Neuronal stem cell (in vitro differentiated cells): ENCODE measurements around the gene PLPPR1.
"Not testable (repeated sequence)": the region's sequence is repeated elsewhere in the genome, so short reads cannot be mapped to it uniquely, and the experiment has no call there.

Experiments used
- DNase-seq: peaks from one replicate; pipeline ENCODE4 v3.0.0-alpha.2; 2013; ENCODE audit warnings: low spot score
- H2AFZ ChIP-seq: one replicate; pipeline ENCODE4 v1.6.1; 2013; ENCODE audit warnings: mild to moderate bottlenecking, low read length, inconsistent platforms
- H2AK5ac ChIP-seq: 2 replicates; pipeline ENCODE4 v1.6.1; 2013; ENCODE audit warnings: low read depth, mild to moderate bottlenecking, inconsistent platforms, low read length, moderate library complexity, mixed read lengths
- H2BK120ac ChIP-seq: 2 replicates; pipeline ENCODE4 v1.6.1; 2013; ENCODE audit warnings: low read depth, mild to moderate bottlenecking, inconsistent platforms, low read length, moderate library complexity, mixed read lengths
- H2BK12ac ChIP-seq: one replicate; pipeline ENCODE4 v1.6.1; 2013; ENCODE audit warnings: low read length, inconsistent platforms
- H2BK15ac ChIP-seq: 2 replicates; pipeline ENCODE4 v1.6.1; 2013; ENCODE audit warnings: mild to moderate bottlenecking, low read length, inconsistent platforms, mixed read lengths
- H2BK5ac ChIP-seq: one replicate; pipeline ENCODE4 v1.6.1; 2013; ENCODE audit warnings: inconsistent platforms, mild to moderate bottlenecking, low read length, moderate library complexity
- H3K14ac ChIP-seq: one replicate; pipeline ENCODE4 v1.6.1; 2013; ENCODE audit warnings: low read length, inconsistent platforms
- H3K18ac ChIP-seq: 2 replicates; pipeline ENCODE4 v1.6.1; 2013; ENCODE audit warnings: low read length, inconsistent platforms
- H3K23ac ChIP-seq: 2 replicates; pipeline ENCODE4 v1.6.1; 2013; ENCODE audit warnings: low read depth, mild to moderate bottlenecking, mixed read lengths, low read length, inconsistent platforms; ENCODE audit not compliant: poor library complexity
- H3K27ac ChIP-seq: replicated peaks from 3 replicates; pipeline ENCODE4 v1.5.1; 2013; ENCODE audit warnings: low read length, inconsistent platforms
- H3K27me3 ChIP-seq, 3 experiments: 2 replicates each; pipeline ENCODE4 v1.6.1; 2013; ENCODE audit warnings: low read length in 3 of 3, mild to moderate bottlenecking in 2 of 3, inconsistent platforms in 1 of 3, low read depth in 1 of 3, mixed read lengths in 1 of 3, moderate library complexity in 1 of 3; ENCODE audit not compliant: control insufficient read depth in 3 of 3, insufficient read depth in 3 of 3
- H3K36me3 ChIP-seq, 2 donors: replicated peaks in 1 of 2; 2 replicates each; pipeline ENCODE4 v1.6.1; 2013; ENCODE audit warnings: low read length in 2 of 2; ENCODE audit not compliant: control insufficient read depth in 2 of 2, insufficient read depth in 2 of 2
- H3K4ac ChIP-seq: 2 replicates; pipeline ENCODE4 v1.6.1; 2013; ENCODE audit warnings: inconsistent platforms, mild to moderate bottlenecking, low read length, moderate library complexity
- H3K4me1 ChIP-seq, 2 donors: 1 replicate in 1 of 2; 2 replicates in 1 of 2; pipeline ENCODE4 v1.6.1; 2013; ENCODE audit warnings: low read length in 2 of 2, low read depth in 1 of 2; ENCODE audit not compliant: control insufficient read depth in 2 of 2, insufficient read depth in 1 of 2
- H3K4me2 ChIP-seq: one replicate; pipeline ENCODE4 v1.6.1; 2013; ENCODE audit warnings: mild to moderate bottlenecking, low read length, inconsistent platforms; ENCODE audit not compliant: insufficient read depth, poor library complexity, severe bottlenecking
- H3K4me3 ChIP-seq, 2 donors: 2 replicates each; pipeline ENCODE4 v1.5.1; 2013; ENCODE audit warnings: low read length in 2 of 2, mild to moderate bottlenecking in 2 of 2, inconsistent platforms in 1 of 2, moderate library complexity in 1 of 2
- H3K79me1 ChIP-seq: one replicate; pipeline ENCODE4 v1.6.1; 2013; ENCODE audit warnings: low read depth, mild to moderate bottlenecking, inconsistent platforms, low read length, moderate library complexity
- H3K9ac ChIP-seq: one replicate; pipeline ENCODE4 v1.6.1; 2013; ENCODE audit warnings: mild to moderate bottlenecking, low read depth, low read length, inconsistent platforms; ENCODE audit not compliant: poor library complexity
- H3K9me3 ChIP-seq, 2 donors: replicated peaks in 1 of 2; 2 replicates each; pipeline versions ENCODE3 to v1.6.1; 2013; ENCODE audit warnings: low read length in 2 of 2, mild to moderate bottlenecking in 2 of 2, inconsistent platforms in 1 of 2, low read depth in 1 of 2, mixed read lengths in 1 of 2, moderate library complexity in 1 of 2; ENCODE audit not compliant: control insufficient read depth in 2 of 2, insufficient read depth in 1 of 2
- H4K8ac ChIP-seq: one replicate; pipeline ENCODE4 v1.6.1; 2013; ENCODE audit warnings: low read depth, mild to moderate bottlenecking, inconsistent platforms, low read length, moderate library complexity
- H4K91ac ChIP-seq: one replicate; pipeline ENCODE4 v1.6.1; 2013; ENCODE audit warnings: low read length, low read depth, mild to moderate bottlenecking, inconsistent platforms; ENCODE audit not compliant: poor library complexity
- WGBS, 2 donors: extraction: QIAGEN DNeasy Blood & Tissue Kit; methylation state at CpG; one replicate each; pipeline ENCODE4 v1.1.7; 2013; ENCODE audit warnings: missing lambda C conversion rate in 2 of 2, mixed read lengths in 1 of 2; ENCODE audit not compliant: insufficient read length in 2 of 2, insufficient replicate concordance in 1 of 2; ENCODE audit errors: extremely low coverage in 2 of 2; 5-methylcytosine and 5-hydroxymethylcytosine counted together

PLPPR1 gene

DNA sequence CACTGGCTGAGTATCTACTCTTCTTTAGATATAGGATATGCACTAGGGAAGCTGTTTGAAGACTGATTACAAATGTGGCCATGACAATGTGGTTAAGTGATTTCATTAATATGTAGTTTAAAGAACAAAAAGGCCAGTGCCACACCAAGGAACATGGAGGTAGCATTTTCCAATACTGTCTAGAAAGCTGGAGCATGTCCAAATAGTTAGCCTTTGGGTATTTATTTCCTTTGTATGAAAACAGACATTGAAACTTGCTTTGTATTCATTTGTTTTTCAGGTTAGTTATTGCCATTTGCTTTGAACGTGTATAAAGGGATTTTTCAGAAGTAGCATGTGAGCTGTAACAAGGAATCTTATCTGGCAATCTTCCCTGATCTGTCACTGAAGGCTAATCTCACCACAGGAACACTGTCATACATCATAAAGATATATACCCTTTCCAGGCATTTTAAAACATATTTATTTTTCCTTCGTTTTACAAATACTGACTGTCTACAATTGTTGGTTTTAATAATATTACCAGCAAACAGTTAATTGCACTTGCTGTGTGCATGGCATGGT, 93.4 kb downstream of the PLPPR1 start:
- H3K27me3 ChIP-seq = no peaks in the 10 kb centered on the region
- no peak overlapping the region for H3K4ac ChIP-seq
- no peak overlapping the region for H2BK12ac ChIP-seq
- H2AK5ac ChIP-seq = no peak overlapping the region
- H3K9ac ChIP-seq = no peak overlapping the region
- H3K27ac ChIP-seq = no peak overlapping the region
- H3K18ac ChIP-seq = no peak overlapping the region
- H2AFZ ChIP-seq = no peak overlapping the region
- H3K4me3 ChIP-seq = no peak overlapping the region
- H4K91ac ChIP-seq = no peak overlapping the region
- H3K4me2 ChIP-seq = no peak overlapping the region
- no peak overlapping the region for H2BK15ac ChIP-seq
- no peaks in the 10 kb centered on the region for H3K36me3 ChIP-seq
- no peak for DNase-seq
- H4K8ac ChIP-seq = no peak overlapping the region
- H2BK5ac ChIP-seq = no peak overlapping the region
- H3K9me3 ChIP-seq = peaks cover 0 to 8% of the 10 kb centered on the region in 2 donors
- H3K79me1 ChIP-seq = no peaks in the 10 kb centered on the region
- WGBS, 2 donors = no CpG with 5 or more reads among the region's 2 CpGs
- H3K4me1 ChIP-seq = no peaks in the 10 kb centered on the region
- no peak overlapping the region for H2BK120ac ChIP-seq
- H3K23ac ChIP-seq = no peak overlapping the region
- no peak overlapping the region for H3K14ac ChIP-seq

DNA sequence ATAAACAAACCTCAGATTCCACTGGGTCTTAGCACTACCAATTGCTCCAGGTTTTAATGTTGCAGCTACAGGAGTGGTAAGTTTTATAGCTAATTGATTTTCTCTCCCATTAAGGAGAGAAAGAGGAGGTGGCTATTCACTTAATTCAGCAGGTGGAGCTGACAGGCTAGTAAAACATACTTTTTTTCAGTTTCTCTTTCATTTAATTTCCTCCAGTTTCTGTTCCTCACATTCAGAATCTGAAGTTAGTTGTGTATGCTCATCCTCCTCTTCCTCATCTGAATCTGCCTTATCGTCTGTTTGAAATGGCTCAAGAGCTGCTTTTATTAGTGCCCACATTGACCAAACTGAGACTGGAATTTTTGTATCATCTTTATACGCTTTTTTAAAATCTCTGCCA, 98.0 kb downstream of the PLPPR1 start:
- WGBS, 2 donors = no CpG with 5 or more reads among the region's 2 CpGs

DNA sequence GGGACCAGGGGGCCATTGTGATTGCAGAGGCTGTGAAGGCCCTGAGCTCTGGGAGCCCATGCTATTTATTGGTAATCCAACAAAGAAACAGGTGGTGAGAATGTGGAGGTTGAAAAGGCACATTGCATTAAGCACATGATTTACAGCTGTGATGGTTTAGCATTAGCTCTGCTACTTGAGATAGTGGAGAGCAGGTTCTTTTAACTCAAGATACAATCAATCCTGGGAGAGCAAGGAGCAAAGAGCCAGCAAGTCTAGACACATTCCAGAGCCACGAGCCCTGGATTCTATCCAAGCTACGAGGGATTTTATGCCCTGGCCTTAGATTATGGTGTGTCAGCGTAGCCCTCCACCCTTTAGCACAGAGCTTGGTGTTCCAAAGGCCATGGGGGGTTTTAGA, 98.8 kb downstream of the PLPPR1 start:
- H3K36me3 ChIP-seq, H3K23ac ChIP-seq, H3K14ac ChIP-seq, H3K79me1 ChIP-seq, H3K27ac ChIP-seq, H3K4me2 ChIP-seq, H3K4ac ChIP-seq, H3K18ac ChIP-seq, H3K27me3 ChIP-seq, H3K9ac ChIP-seq, H2BK12ac ChIP-seq, H4K8ac ChIP-seq, H2AK5ac ChIP-seq, H2BK5ac ChIP-seq, H2AFZ ChIP-seq, DNase-seq, H4K91ac ChIP-seq, H3K4me3 ChIP-seq, H2BK15ac ChIP-seq, H2BK120ac ChIP-seq, H3K4me1 ChIP-seq: not testable (repeated sequence)
- peaks cover 0 to 12% of the 10 kb centered on the region in 2 donors for H3K9me3 ChIP-seq
- no CpG with 5 or more reads among the region's 3 CpGs for WGBS, 2 donors

More for the DNA sequence above, 98.0 kb downstream of the PLPPR1 start:
- Histone ChIP-seq H3K27me3 (no peaks in the 10 kb centered on the region), H2BK5ac (no peak overlapping the region), H3K36me3 (no peaks in the 10 kb centered on the region), H3K18ac (no peak overlapping the region), H3K9me3 (peaks cover 0 to 12% of the 10 kb centered on the region in 2 donors), H3K4me2 (no peak overlapping the region), H3K14ac (no peak overlapping the region), H3K79me1 (no peaks in the 10 kb centered on the region), H3K4me1 (no peaks in the 10 kb centered on the region), H4K91ac (no peak overlapping the region), H3K4me3 (no peak overlapping the region), H2BK120ac (no peak overlapping the region), H2AFZ (no peak overlapping the region), H4K8ac (no peak overlapping the region), H3K27ac (no peak overlapping the region), H3K4ac (no peak overlapping the region), H2AK5ac (no peak overlapping the region), H3K23ac (no peak overlapping the region), H2BK12ac (no peak overlapping the region), H2BK15ac (no peak overlapping the region), H3K9ac (no peak overlapping the region)
- DNase-seq = no peak

DNA sequence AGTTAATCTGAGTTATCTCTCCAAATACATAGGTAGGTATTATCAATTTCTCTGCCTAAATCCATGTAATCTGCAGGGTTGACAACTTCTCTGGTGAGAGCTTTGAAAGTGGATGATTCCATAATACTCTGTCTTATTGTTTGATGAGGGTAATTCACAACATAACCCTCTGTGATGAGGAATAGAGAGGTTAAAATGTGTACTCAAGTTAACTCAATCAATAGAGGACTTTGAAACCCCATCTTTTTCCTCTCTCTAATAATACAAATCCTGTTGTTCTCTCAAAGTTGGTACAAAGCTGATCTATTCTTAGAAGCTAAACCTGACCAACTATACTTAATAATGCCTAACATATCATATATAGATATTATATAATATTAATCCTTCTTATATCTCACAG, 100.1 kb downstream of the PLPPR1 start:
- H4K91ac ChIP-seq = no peak overlapping the region
- H3K79me1 ChIP-seq = no peaks in the 10 kb centered on the region
- DNase-seq = no peak
- no peak overlapping the region for H2BK120ac ChIP-seq
- no peak overlapping the region for H2AFZ ChIP-seq
- no peak overlapping the region for H2AK5ac ChIP-seq
- H3K4me3 ChIP-seq = no peak overlapping the region
- no peaks in the 10 kb centered on the region for H3K36me3 ChIP-seq
- H3K4me1 ChIP-seq = no peaks in the 10 kb centered on the region
- no peak overlapping the region for H4K8ac ChIP-seq
- no peak overlapping the region for H2BK5ac ChIP-seq
- no peak overlapping the region for H3K4ac ChIP-seq
- H3K27ac ChIP-seq = no peak overlapping the region
- H3K27me3 ChIP-seq = no peaks in the 10 kb centered on the region
- peaks cover 0 to 7% of the 10 kb centered on the region in 2 donors for H3K9me3 ChIP-seq
- H3K9ac ChIP-seq = no peak overlapping the region
- H2BK12ac ChIP-seq = no peak overlapping the region
- no peak overlapping the region for H3K4me2 ChIP-seq
- no peak overlapping the region for H3K14ac ChIP-seq
- no peak overlapping the region for H2BK15ac ChIP-seq
- no peak overlapping the region for H3K18ac ChIP-seq
- H3K23ac ChIP-seq = no peak overlapping the region
